Measurements from ENCODE around the gene ATP9A. TPM values are rescaled to one million over a fixed set of nuclear protein-coding genes. Genes with fewer than 3 reads are reported as not detected.

Gene ATP9A
- total and polyA plus RNA-seq, 2 donors (not counting 3 experiments of a cell fraction or from before 2014, with no cell fraction given): 20.9 to 41.5 TPM

- H3K9ac ChIP-seq (replicated peaks; ENCODE audit: extremely low read depth, insufficient read depth, low read length): no peak overlapping the region
- peaks cover 0 to 5% of the 10 kb centered on the region in 2 experiments for H3K27me3 ChIP-seq (ENCODE audit: control insufficient read depth in 2 of 2, insufficient read depth in 2 of 2, low read length in 2 of 2)
- H4K20me1 ChIP-seq (replicated peaks; ENCODE audit: control insufficient read depth, extremely low read depth, insufficient read depth, low read length): no peaks in the 10 kb centered on the region
- no peak overlapping the region for H2AFZ ChIP-seq (ENCODE audit: low read depth, low read length)
- DNase-seq (ENCODE audit: low read depth, low spot score) (no peak), FAIRE-seq (no peak)
- no peak overlapping the region for H3K27ac ChIP-seq (ENCODE audit: insufficient read depth, low read depth, low read length)
- no peak overlapping the region for H3K4me2 ChIP-seq (ENCODE audit: insufficient read depth, low read length)
- intact Hi-C loops (cut with micrococcal nuclease): no loop called here
- H3K4me3 ChIP-seq (replicated peaks in 1 of 3; ENCODE audit: insufficient read depth in 1 of 3, low read depth in 1 of 3, low read length in 3 of 3): no peak overlapping the region
- H3K9me3 ChIP-seq (replicated peaks; ENCODE audit: control insufficient read depth, insufficient read depth, low read length): no peaks in the 10 kb centered on the region
- ChIA-PET CTCF (interaction anchor here (1.5 to 2.9 kb wide), 2 partner anchors 47 to 50 kb away, joined by 4 to 13 read pairs; no protein-coding TSS in a partner anchor), POLR2A (no interaction called here)
- no peaks in the 10 kb centered on the region for H3K36me3 ChIP-seq (ENCODE audit: control insufficient read depth in 2 of 2, extremely low read depth in 1 of 2, insufficient read depth in 2 of 2, low read length in 2 of 2)
- H3K79me2 ChIP-seq (ENCODE audit: control insufficient read depth, insufficient read depth, low read length): no peaks in the 10 kb centered on the region
- dilution Hi-C loops (cut with MboI; ENCODE audit: extremely low pct_ligation_motif_present, low sequenced_read_pairs): no loop called here
- no peaks in the 10 kb centered on the region for H3K9me1 ChIP-seq (replicated peaks; ENCODE audit: control insufficient read depth, extremely low read depth, insufficient read depth, low read length)
- TF ChIP-seq GATA2 (IDR thresholded peaks at IDR 0.05; ENCODE audit: insufficient read depth, insufficient read length, low read depth, low read length): no peak
- no peak for TF ChIP-seq CTCF (IDR thresholded peaks at IDR 0.05; ENCODE audit: extremely low read depth in 1 of 2, insufficient read depth in 1 of 2, low read depth in 1 of 2, low read length in 2 of 2)
- TF ChIP-seq JUN (IDR thresholded peaks at IDR 0.05; ENCODE audit: borderline replicate concordance, insufficient read depth, insufficient read length, low read depth): no peak
- TF ChIP-seq EZH2 (IDR thresholded peaks at IDR 0.05; ENCODE audit: borderline replicate concordance, low read depth, low read length, severe bottlenecking): no peak
- TF ChIP-seq POLR2AphosphoS5 (IDR thresholded peaks at IDR 0.05; ENCODE audit: insufficient read depth, low read depth, low read length): no peak
- no peak for TF ChIP-seq FOS (IDR thresholded peaks at IDR 0.05; ENCODE audit: borderline replicate concordance, insufficient read depth, low read length)
- TF ChIP-seq POLR2A (IDR thresholded peaks at IDR 0.05; ENCODE audit: low read depth, low read length): no peak
- no peak for TF ChIP-seq MYC (IDR thresholded peaks at IDR 0.05; ENCODE audit: low read depth, low read length)
- TF ChIP-seq MAX (IDR thresholded peaks at IDR 0.05; ENCODE audit: insufficient read depth, insufficient read length): no peak
- BruUV-seq (replicated peaks): no TSS peak
- peaks cover 3% of the 10 kb centered on the region for H3K4me1 ChIP-seq (ENCODE audit: control insufficient read depth, extremely low read depth, insufficient read depth, low read length)
These were observed 220.2 kb downstream of the ATP9A start for GRCh38 chr20:51547951-51548350.

Other genes starting within 250 kb of the ATP9A start
- gene NFATC2, start 225.7 kb downstream of the ATP9A start, total RNA-seq: 12.9 and 13.0 TPM in 2 replicates
- gene NFATC2, start 225.7 kb downstream of the ATP9A start, polyA plus RNA-seq: 2.0 and 3.1 TPM in 2 replicates
- gene SALL4, start 34.1 kb upstream of the ATP9A start, total RNA-seq: 1.4 and 1.9 TPM in 2 replicates
- gene SALL4, start 34.1 kb upstream of the ATP9A start, polyA plus RNA-seq: 0.67 and 1.3 TPM in 2 replicates